HG02938 (cell line): ENCODE measurements around the gene PTCH2.
"Not testable (repeated sequence)": the region's sequence is repeated elsewhere in the genome, so short reads cannot be mapped to it uniquely, and the experiment has no call there.

Source experiments
- ATAC-seq: cut with Tn5 transposase; IDR thresholded peaks from one replicate; pipeline ENCODE4 v1.9.1; 2021; ENCODE audit warnings: mild to moderate bottlenecking, moderate library complexity; ENCODE audit not compliant: unreplicated experiment

The PTCH2 gene

DNA sequence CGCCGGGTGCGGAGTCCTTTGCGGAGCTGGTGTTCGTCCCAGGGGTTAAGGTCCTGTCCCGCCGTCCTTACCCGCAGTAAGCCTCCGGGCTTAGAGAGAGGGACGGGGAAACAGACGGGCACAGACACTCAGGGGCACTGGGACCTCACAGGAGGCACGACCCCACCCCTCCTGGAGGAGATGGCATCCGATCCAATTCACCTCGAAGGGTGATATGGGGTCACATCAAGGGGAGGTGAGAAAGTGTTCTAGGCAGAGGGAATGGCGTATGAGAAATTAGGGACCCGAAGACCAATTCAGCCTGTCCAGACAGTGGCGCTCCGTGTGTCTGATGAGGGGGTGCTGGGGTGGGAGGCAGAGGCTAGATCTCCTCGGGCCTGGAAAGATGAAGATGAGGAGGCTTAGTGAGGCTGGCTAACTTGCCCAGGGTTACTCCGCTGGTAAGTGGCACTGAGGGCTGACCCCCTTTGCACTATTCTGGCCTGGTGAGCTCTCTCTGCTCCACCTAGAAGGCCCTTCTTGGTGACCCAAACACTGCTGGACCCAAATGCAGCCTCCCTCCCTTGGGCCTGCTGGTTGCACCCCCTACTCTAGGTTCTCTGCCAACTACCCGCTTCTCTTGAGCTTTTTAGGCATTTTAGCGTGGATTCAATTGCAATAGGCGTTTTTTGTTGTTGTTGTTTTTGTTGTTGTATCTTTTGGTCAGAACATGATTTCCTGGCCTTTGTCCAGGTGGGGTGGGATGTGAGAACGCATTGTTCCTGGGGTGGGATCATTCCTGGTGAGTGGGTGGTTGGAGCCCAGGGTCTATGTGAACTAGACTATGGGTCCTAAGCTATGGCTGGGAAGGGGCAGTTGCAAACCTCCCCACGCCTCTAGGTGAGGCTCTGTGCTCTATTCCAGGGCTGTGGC, 22.5 kb downstream of the PTCH2 start:
- ATAC-seq, result peak; percentile 3

DNA sequence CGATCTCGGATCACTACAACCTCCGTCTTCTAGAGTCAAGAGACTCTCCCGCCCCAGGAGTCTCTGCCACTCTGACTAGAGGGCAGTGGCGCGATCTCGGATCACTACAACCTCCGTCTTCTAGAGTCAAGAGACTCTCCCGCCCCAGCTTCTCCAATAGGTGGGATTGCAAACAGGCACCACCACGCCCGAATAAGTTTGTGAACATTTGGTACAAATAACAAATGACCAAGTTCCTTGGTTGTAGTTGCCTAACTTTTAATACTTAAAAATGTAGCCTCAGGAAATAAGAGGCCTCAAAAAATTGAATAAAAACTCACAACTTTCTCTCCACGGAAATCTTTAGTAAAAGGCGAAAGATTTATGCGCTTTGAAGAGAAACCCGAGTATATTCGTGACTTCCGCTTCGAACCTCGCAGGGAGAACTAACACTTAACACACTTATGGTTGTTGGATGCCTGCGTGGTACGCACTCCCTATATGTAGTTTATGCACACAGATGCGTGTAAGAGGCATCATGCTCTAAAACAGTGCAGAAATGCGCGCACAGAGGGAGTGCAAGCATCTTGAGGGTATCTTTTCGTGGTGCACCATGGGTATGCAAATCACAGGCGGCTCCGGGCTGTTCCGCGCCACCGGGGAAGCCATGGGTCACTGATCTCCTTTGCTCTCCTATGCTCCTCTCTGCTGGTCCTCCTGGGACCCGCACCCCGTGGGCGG, 23.3 kb downstream of the PTCH2 start:
- ATAC-seq, result peak; percentile 78

DNA sequence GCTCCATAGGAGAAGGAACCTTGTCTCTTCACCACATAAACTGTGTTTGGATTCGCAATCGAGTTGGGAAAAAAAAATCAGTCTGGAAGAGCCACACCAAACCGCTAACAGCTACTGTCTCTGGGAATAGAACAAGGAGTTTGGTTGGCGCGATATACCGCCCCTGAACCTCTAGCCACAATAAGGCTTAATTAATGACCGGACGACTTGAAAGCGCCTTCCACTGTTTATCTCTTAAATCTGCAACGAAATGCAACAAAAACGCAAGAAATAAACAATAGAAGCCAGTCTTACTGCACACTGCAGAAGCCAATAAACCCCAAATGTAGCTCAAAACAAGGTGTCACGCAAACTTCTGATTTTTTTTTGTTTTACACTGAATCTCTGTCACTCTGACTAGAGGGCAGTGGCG, 23.9 kb downstream of the PTCH2 start:
- no peak for ATAC-seq

DNA sequence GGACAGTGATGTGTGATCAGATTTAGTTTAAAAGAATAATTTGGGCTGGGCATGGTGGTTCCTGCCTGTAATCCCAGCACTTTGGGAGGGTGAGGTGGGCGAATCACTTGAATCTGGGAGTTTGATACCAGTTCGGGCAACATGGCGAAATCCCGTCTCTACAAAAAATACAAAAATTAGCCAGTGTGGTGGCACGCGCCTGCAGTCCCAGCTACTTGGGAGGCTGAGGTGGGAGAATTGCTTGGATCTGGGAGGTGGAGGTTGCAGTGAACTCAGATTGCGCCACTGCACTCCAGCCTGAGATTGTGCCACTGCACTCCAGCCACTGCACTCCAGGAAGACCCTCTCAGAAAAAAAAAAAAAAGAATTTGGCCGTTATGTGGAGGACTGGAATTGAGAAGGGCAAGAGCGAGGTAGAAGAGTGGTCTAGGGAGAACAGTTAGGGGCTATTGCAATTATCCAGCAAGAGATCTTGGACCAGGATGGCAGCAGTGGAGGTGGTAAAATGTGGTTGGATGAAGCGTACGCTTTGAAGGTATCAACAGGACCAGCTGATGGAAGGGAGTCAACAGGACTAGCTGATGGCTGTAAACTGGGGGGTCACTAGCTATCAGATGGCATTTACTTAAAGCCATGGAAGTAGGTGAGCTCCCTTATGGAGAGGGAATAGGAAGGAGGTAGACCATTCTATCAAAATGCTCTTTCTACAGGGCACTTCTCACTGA, 25.1 kb downstream of the PTCH2 start:
- ATAC-seq, result no peak

DNA sequence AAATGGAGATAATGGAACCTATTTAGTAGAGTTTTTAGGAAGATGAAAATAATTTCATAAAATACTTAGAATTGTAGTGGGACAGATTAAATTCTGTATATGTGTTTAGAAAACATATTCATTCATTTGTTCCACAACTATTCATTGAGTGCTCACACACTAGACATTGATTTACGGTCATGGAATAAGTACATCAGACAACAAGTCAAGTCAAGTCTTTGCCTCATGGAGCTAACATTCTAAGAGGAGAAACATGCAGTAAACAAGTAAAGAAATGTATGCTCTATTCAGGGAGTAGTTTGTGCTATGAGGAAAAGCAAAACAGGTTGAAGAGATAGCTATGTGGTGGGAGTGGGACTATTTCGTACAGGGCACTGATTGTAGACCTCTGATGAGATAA, 25.7 kb downstream of the PTCH2 start:
- ATAC-seq, result no peak

DNA sequence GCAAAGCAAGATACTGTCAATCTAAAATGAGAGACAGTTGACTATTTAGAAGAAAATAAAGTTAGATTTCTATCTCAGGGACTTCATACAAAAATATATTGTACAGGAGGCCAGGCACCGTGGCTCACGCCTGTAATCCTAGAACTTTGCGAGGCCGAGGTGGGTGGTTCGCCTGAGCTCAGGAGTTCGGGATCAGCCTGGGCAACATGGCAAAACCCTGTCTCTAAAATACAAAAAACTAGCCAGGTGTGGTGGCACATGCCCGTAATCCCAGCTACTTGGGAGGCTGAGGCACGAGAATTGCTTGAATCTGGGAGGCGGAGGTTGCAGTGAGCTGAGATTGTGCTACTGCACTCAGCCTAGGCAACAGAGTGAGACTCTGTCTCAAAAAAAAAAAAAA, 27.1 kb downstream of the PTCH2 start:
- not testable (repeated sequence) for ATAC-seq

DNA sequence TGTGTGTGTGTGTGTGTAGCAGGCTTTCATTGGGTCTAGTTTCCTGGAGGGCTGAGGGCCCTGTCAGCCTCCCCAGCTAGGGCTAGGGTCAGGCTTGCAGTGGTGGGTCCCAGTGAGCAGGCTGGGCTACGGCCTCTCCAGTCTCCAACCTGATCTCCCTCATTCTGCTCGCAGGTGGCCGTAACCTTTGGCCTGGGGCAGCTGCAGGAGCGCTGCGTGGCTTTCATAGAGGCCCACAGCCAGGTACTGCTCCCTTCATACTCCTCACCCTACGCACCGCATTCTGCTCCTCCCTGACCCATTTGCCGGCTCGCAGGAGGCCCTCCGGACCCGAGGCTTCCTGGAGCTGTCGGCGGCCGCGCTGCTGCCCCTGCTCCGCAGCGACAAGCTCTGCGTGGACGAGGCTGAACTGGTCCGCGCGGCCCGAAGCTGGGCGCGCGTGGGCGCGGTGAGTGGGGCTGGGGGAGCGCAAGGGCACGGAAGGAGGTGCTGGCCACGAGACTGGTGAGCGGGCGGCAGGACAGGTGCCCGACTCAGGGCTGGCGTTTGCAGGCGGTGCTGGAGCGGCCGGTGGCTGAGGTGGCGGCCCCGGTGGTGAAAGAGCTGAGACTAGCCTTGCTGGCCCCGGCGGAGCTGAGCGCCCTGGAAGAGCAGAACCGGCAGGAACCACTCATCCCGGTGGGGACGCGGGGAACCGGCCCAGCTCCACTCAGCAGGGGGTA, 30.1 kb downstream of the PTCH2 start:
- ATAC-seq, result no peak

DNA sequence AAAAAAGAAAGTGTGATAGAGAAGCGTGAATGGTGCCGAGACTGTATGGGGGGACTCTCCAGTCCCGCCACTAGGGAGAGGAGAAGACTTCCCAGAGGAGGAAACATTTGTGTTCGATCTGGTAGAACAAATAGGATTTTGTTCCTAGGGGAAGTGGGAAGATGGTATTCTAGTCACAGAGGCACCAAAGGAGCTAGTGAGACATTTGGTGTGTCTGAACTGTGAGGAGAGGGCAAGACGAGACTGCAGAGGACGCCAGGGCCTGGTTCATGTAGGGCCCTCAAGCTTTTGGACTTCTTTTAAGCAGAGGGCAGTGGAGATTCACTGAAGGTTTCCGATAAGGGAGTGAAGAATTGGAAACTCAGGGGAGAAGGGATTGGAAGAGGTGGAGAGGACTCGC, 31.8 kb downstream of the PTCH2 start:
- no peak for ATAC-seq

DNA sequence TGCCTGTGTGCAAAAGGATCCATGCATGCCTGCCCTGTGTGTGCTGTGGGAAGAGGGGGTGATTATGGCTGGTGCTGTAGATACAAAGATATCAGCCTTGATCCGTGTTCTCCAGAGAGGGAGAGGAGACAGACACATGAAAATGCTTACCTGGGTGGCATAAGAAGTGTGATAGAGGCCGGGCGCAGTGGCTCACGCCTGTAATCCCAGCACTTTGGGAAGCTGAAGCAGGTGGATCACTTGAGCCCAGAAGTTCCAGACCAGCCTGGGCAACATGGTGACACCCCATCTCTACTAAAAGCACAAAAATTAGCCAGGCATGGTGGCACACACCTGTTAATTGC, 32.3 kb downstream of the PTCH2 start:
- ATAC-seq, result not testable (repeated sequence)

DNA sequence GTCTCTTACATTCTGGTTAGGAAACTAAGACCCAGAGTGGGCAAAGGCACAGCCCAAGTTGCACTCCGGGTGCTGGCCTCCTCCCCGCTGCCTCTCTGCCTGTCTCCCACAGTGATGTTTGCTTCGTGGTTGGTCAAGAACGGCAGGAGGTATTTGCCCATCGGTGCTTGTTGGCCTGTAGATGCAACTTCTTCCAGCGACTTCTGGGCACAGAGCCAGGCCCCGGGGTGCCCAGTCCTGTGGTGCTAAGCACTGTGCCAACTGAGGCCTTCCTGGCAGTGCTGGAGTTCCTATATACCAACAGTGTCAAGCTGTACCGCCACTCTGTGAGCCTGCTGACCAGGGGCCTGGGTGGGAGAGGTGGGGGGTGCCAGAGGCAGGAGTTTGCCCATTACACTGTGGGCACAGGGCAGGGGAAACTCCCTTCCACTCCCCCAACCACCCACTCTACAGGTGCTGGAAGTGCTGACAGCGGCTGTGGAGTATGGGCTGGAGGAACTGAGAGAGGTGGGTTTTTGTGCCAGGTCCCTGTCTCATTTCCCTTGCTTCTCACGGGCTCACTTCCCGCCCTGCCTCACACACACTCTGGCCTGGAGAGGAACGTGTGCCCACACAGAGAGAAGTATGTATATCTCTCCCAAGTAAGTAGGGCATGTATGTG, 32.8 kb downstream of the PTCH2 start:
- no peak for ATAC-seq

DNA sequence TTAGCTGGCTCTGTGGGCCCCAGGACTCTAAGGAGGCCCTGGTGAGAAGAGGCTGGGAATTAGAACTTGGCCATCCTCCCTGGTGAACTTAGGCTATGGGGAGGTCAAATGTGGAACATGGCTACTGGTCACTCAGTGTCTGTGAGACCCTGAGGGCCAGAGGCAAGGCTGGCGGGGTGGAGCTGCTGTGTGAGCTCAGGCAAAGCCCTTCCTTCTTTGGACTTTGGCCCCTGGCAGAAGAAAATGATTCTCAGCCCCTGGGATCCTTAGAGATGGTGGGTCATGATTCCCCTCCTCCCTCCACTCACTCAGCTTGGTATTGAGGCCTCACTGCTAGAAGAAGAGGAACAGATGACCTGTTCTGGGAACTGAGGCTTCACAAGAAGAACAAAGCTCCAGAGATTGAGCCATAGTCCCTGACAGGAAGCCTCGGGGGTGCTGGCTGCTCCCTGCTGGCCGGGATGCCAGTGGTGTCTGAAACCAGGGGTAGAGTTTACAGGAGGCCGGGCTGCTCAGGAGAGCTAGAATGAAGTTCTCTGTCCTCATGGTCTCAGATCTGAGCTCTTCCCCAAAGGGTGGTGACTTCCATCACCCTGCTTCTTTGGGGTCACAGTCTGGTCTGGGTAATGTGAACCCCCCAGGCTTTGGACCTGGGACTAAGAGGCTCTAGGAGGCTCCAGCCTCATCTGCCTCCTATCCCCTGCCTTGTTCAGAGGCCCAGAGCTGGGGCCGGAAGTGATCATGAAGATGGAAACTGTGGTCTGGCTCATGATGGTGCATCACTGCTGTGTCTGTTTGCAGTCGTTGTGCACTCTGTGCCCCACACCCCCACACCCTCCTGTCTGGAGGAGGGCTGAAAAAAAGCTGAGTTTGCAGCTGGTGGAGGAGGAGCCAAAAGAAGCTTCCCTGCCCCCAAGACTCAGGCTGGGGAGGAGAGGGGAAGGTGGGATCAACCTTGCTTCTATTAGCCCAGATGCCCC, 33.8 kb downstream of the PTCH2 start:
- ATAC-seq, result peak; percentile 34

DNA sequence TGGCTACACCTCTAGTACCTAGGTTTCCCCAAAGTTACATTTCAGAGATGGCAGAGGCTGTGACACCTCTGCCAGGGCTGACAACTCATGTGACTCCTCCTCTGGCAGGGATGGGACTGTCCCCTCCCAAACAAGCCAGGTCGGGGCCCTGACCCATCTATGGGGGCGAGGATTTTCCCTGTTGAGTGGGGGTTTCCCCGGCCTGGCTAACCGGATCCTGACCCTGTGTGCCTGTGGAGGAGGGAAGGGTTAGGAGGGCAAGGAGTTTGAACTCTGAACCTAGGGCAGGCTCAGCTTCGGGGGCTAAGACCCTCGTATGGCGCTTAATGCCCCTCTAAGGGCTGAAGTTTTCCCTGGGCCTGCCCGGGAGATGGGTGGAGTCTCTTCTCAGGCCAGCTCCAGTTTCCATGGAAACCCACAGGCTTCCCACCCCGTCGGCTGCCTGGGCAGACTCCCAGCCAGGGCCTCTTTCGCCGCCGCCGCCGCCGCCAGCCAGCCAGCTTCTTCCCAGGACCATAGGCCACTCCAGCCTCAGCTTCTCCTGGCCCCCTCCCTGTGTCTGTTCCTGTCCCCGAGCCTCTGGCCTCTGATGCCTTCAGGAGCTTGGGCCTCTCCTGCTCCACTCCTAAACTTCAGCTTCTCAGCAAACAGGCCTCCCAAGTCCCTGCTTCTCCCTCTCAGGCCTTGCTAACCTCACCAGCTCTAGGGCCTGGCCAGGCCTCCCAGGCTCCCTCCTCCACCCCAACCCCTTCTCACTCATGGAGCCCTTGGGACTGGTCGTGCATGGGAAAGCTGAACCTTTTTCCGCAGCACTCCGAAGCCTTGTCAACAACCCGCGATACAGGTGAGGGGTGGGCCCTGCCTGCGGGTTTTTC, 34.8 kb downstream of the PTCH2 start, which contains the start of gene BTBD19:
TSS of gene BTBD19 (plus strand) at position 461 of the 875 bp plus-strand sequence. CDS start at position 759, 298 bp downstream.
- peak; percentile 28 for ATAC-seq

DNA sequence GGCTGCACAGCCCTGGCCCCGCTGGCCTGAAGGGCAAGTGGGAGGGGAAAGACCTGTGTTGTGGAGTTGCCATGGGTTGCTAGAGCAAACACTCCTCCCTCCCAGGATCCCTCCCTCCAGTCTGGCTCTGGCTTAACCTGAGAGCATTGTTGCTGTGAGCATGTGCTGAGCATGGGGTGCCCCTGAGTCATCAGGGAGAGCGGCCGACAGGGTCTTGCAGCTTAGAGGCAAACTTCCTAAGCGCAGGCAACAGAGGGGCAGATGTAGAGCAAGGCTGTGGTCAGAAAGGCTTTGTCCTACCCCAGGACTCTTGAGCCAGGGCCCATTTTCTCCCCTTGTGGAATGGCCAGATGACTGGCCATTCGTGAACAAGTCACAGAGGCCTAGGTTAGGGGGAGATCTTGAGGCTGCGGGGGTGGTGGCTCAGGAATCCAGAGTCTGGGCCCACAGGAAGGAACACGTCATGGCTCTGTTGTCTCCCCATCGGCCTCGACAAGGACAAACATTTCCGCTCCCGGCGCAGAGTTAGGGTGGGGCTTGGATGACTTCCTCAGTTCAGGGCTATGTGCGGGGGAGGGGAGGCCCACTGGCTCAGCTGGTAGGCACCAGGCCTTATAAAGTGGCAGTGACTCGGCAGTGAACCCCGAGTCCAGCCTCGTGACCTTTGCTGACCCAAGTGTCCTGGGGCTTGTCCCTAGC, 35.5 kb downstream of the PTCH2 start:
- peak; percentile 26 for ATAC-seq

DNA sequence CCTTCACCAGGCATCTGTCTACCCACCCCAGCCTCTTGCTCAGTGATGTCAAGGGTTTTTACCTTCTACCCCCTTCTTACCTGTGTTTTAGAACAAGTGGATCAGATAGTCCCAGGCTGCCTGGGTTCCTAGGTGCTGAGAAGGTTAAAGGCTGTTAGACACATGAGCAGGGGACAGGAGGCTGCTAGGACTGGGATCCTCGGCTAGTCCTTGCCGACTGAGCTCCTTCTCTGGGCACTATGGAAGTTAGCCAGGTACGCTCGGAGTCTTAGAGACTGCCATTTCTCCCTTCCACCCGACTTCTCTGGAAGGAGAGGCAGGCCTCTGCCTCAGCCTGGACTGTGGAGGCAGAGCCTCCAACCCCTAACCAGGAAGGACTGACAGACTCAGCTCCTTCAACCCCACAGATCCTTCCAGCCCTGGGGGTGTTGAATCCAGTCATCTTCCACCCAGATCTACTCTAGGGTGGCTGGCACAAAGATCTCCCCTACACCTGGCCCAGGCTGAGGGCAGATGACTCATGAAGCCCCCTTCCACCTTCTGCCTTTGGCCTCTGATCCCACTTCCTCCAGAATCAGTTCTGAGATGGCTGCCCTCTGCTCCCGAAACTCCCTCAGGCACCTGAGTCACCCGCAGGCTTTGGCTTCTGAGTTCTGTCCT, 36.2 kb downstream of the PTCH2 start, which contains the start of gene DYNLT4:
TSS of gene DYNLT4 (minus strand) at position 648 of the 660 bp plus-strand sequence. CDS start 683 bp downstream, outside the sequence.
- no peak for ATAC-seq

DNA sequence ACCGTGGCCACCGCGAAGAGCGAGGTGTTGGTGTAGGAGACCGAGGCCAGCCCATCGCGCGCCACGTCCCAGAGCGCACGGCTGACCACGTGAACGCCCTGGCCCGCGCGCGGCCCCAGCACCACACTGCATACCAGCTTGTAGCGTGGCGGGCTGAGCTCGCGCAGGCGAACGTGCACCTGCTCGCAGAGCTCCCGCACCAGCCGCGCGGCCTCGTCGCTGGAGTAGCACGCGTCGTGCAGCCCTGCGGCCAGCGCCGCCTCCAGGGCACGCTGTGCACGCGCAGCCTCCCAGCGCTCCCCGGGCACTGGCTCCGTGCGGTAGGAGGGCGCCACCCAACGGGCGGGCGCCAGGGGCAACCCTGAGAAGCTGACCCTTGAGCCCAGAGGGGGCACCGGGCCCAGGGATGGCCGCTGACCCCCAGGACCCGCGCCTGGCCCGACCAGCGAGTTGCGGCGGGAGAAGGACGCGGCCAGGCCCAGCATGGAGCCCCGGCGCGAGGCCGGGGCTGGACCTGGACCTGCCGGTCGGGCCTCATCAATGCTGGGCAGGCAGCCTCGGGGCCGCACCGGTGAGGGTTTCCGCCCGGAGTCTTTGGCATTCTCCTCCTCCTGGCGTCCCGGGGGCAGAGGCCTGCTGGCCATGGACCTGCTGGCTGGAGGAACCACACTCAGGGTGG, 36.9 kb downstream of the PTCH2 start:
- ATAC-seq, result no peak

DNA sequence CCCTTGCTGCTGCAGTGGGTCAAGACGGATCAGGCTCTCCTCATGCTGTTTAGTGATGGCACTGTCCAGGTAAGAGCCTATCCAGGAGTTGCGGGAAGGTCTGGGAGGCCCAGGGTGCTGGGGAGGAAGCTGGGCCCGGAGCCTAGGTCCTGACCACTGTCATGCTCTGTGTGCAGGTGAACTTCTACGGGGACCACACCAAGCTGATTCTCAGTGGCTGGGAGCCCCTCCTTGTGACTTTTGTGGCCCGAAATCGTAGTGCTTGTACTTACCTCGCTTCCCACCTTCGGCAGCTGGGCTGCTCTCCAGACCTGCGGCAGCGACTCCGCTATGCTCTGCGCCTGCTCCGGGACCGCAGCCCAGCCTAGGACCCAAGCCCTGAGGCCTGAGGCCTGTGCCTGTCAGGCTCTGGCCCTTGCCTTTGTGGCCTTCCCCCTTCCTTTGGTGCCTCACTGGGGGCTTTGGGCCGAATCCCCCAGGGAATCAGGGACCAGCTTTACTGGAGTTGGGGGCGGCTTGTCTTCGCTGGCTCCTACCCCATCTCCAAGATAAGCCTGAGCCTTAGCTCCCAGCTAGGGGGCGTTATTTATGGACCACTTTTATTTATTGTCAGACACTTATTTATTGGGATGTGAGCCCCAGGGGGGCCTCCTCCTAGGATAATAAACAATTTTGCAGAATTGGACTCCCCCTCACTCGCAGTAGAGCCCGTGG, 37.6 kb downstream of the PTCH2 start:
- ATAC-seq, result no peak
